GM12878 (cell line): Measurements from ENCODE around the gene ANKS1A. TPM values are rescaled to one million over a fixed set of nuclear protein-coding genes. Genes with fewer than 3 reads are reported as not detected.

Source experiments
- ATAC-seq: fragments of 200-7000 bp; cut with Tn5 transposase; 3 replicates; pipeline ENCODE4 v1.9.1; 2020; ENCODE audit warnings: mild to moderate bottlenecking, moderate library complexity
- BruUV-seq: library from RNA; stranded (reverse); fragments of 400-500 nt; replicated peaks from 2 replicates; lab custom pipeline; 2021; lab: Mats Ljungman, UMichigan
- CTCF ChIA-PET: fragments of 300-600 bp; sonication (Branson Sonifier 250); formaldehyde crosslinking; extraction: SDS; loops from one replicate; lab custom pipeline; 2021; ENCODE audit warnings: inconsistent platforms; lab: Yijun Ruan, JAX
- POLR2A ChIA-PET: fragments of 350-600 bp; formaldehyde crosslinking; extraction: SDS; loops from one replicate; lab custom pipeline; 2021; ENCODE audit warnings: inconsistent platforms; lab: Charles Lee
- RAD21 ChIA-PET: fragments of 300-600 bp; sonication (Branson Sonifier 250); formaldehyde crosslinking; loops from one replicate; lab custom pipeline; 2023; ENCODE audit warnings: antibody characterized with exemption; ENCODE audit not compliant: unreplicated experiment; lab: Charles Lee
- SMC1A ChIA-PET: fragments of 300-600 bp; sonication (Branson Sonifier 250); formaldehyde crosslinking; loops from one replicate; lab custom pipeline; 2023; ENCODE audit not compliant: unreplicated experiment, uncharacterized antibody; lab: Charles Lee
- DNase-seq: peaks from one replicate; pipeline ENCODE4 v3.0.0-alpha.2; 2011; ENCODE audit warnings: low read depth, low spot score
- FAIRE-seq: peaks from 3 replicates; lab custom pipeline; 2011; peaks lifted over from hg19 to GRCh38; lab: Jason Lieb, UNC
- H2AFZ ChIP-seq: 2 replicates; pipeline ENCODE4 v1.6.0; 2011; ENCODE audit warnings: low read depth, low read length, control low read depth; ENCODE audit not compliant: control insufficient read depth
- H3K27ac ChIP-seq: 2 replicates; pipeline ENCODE4 v1.5.1; 2011; ENCODE audit warnings: control low read depth; ENCODE audit not compliant: control insufficient read depth, insufficient read depth
- H3K27me3 ChIP-seq, 2 experiments: replicated peaks in 1 of 2; 2 replicates each; pipeline versions ENCODE4 v1.6.0 to v1.6.1; 2011; ENCODE audit warnings: low read length in 1 of 2; ENCODE audit not compliant: control insufficient read depth in 2 of 2, insufficient read depth in 2 of 2
- H3K36me3 ChIP-seq, 2 experiments: 2 replicates each; pipeline ENCODE4 v1.5.1; 2011; ENCODE audit warnings: low read length in 1 of 2; ENCODE audit not compliant: control insufficient read depth in 2 of 2, insufficient read depth in 2 of 2
- H3K4me1 ChIP-seq: 2 replicates; pipeline ENCODE4 v1.6.1; 2011; ENCODE audit warnings: mild to moderate bottlenecking, low read length, moderate library complexity, mixed read lengths; ENCODE audit not compliant: control insufficient read depth, insufficient read depth
- H3K4me2 ChIP-seq: 2 replicates; pipeline ENCODE4 v1.6.0; 2011; ENCODE audit warnings: control low read depth; ENCODE audit not compliant: control insufficient read depth, insufficient read depth
- H3K4me3 ChIP-seq: fragments of 200-600 bp; sonication (generic); 2 replicates; pipeline ENCODE4 v1.5.1; 2016
- H3K79me2 ChIP-seq: 2 replicates; pipeline ENCODE4 v1.6.0; 2011; ENCODE audit warnings: low read length; ENCODE audit not compliant: control insufficient read depth, insufficient read depth
- H3K9ac ChIP-seq: 2 replicates; pipeline ENCODE4 v1.8.0; 2011; ENCODE audit warnings: low read length, control low read depth, mixed read lengths; ENCODE audit not compliant: control insufficient read depth, insufficient read depth
- H3K9me3 ChIP-seq: replicated peaks from 3 replicates; pipeline ENCODE4 v1.5.1; 2011; ENCODE audit warnings: mild to moderate bottlenecking, low read length; ENCODE audit not compliant: control insufficient read depth, insufficient read depth
- H4K20me1 ChIP-seq: 2 replicates; pipeline ENCODE4 v1.6.0; 2011; ENCODE audit not compliant: control insufficient read depth, insufficient read depth
- CEBPZ ChIP-seq: fragments of 150-350 bp; IDR thresholded peaks from 2 replicates; pipeline ENCODE4 v1.6.1; 2016; ENCODE audit warnings: low read depth, low read length
- E4F1 ChIP-seq: fragments of 450-650 bp; IDR thresholded peaks from 2 replicates; pipeline ENCODE4 v1.6.1; 2018; ENCODE audit warnings: borderline replicate concordance, mild to moderate bottlenecking; ENCODE audit not compliant: partially characterized antibody
- EED ChIP-seq: sonication (generic); IDR thresholded peaks from 2 replicates; pipeline ENCODE4 v1.6.1; 2016; ENCODE audit warnings: antibody characterized with exemption, low read depth
- ETV6 ChIP-seq, 2 experiments: fragments of 450-650 bp in 1 of 2; IDR thresholded peaks in 1 of 2; conservative IDR thresholded peaks in 1 of 2; 2 replicates each; pipeline ENCODE4 v1.6.1; 2014; ENCODE audit warnings: antibody characterized with exemption in 1 of 2, borderline replicate concordance in 1 of 2, low read depth in 1 of 2, mild to moderate bottlenecking in 1 of 2, moderate library complexity in 1 of 2
- FOXK2 ChIP-seq: fragments of 450-650 bp; IDR thresholded peaks from 2 replicates; pipeline ENCODE4 v1.6.1; 2017; ENCODE audit warnings: mild to moderate bottlenecking, moderate library complexity
- MLLT1 ChIP-seq: fragments of 450-650 bp; IDR thresholded peaks from 2 replicates; pipeline ENCODE4 v1.6.1; 2016; ENCODE audit warnings: mild to moderate bottlenecking
- MYB ChIP-seq: fragments of 150-350 bp; IDR thresholded peaks from 2 replicates; pipeline ENCODE4 v1.6.1; 2014; ENCODE audit warnings: mild to moderate bottlenecking, low read depth, low read length, borderline replicate concordance
- PAX8 ChIP-seq: fragments of 450-650 bp; IDR thresholded peaks from 2 replicates; pipeline ENCODE4 v1.6.1; 2017; ENCODE audit warnings: mild to moderate bottlenecking, moderate library complexity
- POU2F2 ChIP-seq: IDR thresholded peaks from 3 replicates; pipeline ENCODE4 v1.6.1; 2011; ENCODE audit warnings: low read depth, mild to moderate bottlenecking, low read length, borderline replicate concordance
- SMARCA5 ChIP-seq: fragments of 450-650 bp; IDR thresholded peaks from 2 replicates; pipeline ENCODE4 v1.6.1; 2017; ENCODE audit warnings: mild to moderate bottlenecking
- SREBF2 ChIP-seq: IDR thresholded peaks from 2 replicates; pipeline ENCODE4 v1.6.1; 2012; ENCODE audit warnings: mild to moderate bottlenecking, low read length
- TCF12 ChIP-seq: IDR thresholded peaks from 2 replicates; pipeline ENCODE4 v1.6.1; 2011; ENCODE audit warnings: low read depth, mild to moderate bottlenecking, low read length
- USF1 ChIP-seq: IDR thresholded peaks from 2 replicates; pipeline ENCODE4 v1.6.1; 2011; ENCODE audit warnings: borderline replicate concordance, low read depth, mild to moderate bottlenecking, moderate library complexity, mixed read lengths, low read length; ENCODE audit not compliant: insufficient read depth; ENCODE audit errors: extremely low read length
- ZNF217 ChIP-seq: fragments of 450-650 bp; IDR thresholded peaks from 2 replicates; pipeline ENCODE4 v1.6.1; 2017; ENCODE audit warnings: antibody characterized with exemption, mild to moderate bottlenecking
- WGBS: methylation state at CpG from one replicate; pipeline ENCODE4 v1.1.6; 2016; ENCODE audit warnings: low lambda C conversion rate; ENCODE audit not compliant: insufficient replicate concordance, insufficient coverage; ENCODE audit errors: missing lambda C conversion rate; 5-methylcytosine and 5-hydroxymethylcytosine counted together
- in situ Hi-C: fragments of 300-500 bp; cut with MboI; formaldehyde crosslinking; loops from 9 replicates; pipeline ENCODE4 v1.14.3; 2018; ENCODE audit warnings: mixed read lengths
- intact Hi-C: fragments of 100-400 bp; cut with micrococcal nuclease; formaldehyde crosslinking; loops from one replicate; pipeline ENCODE4 v1.14.2; 2022; ENCODE audit not compliant: unreplicated experiment
- polyA plus RNA-seq, 11 experiments: library from polyadenylated mRNA; depleted of rRNA in 4 of 11; unstranded in 6 of 11; stranded (reverse) in 5 of 11; fragments of >200 nt; fragmentation: Nextera tagmentation in 4 of 11; fragmentation: Illumina TruSeq in 1 of 11; extraction: Ambion mirVana in 4 of 11; extraction: Trizol in 1 of 11; gene quantifications; 1 replicate in 1 of 11; 2 replicates in 10 of 11; pipeline versions ENCODE4 v1.2.1 to v1.2.3, GENCODE V29; 2011 to 2016; ENCODE audit warnings: inconsistent platforms in 2 of 11, missing spikeins in 2 of 11, low read depth in 1 of 11
- total RNA-seq, 4 experiments: library from RNA; depleted of rRNA in 3 of 4; stranded (reverse); fragments of >200 nt in 3 of 4; fragmentation: Illumina TruSeq in 1 of 4; extraction: Trizol in 1 of 4; gene quantifications; 2 replicates each; pipeline versions ENCODE4 v1.2.1 to v1.2.3, GENCODE V29; 2013 to 2021

The ANKS1A gene
- total and polyA plus RNA-seq, 10 of the 15 experiments (the other 5 are each of a cell fraction or from before 2014, with no cell fraction given), result 0.60 to 7.0 (median 3.0) TPM

DNA sequence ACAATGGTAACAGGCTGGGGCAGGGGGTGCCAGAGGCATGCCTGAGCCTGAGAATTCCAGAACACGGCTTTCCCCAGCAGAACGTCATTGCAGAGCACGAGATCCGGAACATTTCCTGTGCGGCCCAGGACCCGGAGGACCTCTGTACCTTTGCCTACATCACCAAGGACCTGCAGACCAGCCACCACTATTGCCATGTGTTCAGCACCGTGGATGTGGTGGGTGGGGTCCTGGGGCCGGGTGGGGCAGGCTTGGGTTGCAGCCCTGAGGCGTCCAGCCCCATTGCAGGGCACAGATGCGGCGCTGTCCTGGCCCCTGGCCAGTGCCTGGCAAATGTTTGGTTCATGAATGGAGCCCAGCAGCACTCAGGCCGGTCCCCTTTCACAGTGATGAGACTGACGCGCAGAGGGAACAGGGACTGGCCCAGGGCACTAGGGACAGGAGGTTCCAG is 195.0 kb downstream of the ANKS1A start (continued):
- TF ChIP-seq MLLT1, result no peak
- TF ChIP-seq ZNF217, result no peak
- TF ChIP-seq SMARCA5, result no peak
- TF ChIP-seq CEBPZ, result no peak
- TF ChIP-seq, all 136 proteins: peak for 0

GRCh38 chr6:35084511-35085203 is 195.6 kb downstream of the ANKS1A start:
- Histone ChIP-seq H3K79me2 (no peaks in the 10 kb centered on the region), H3K9ac (no peak overlapping the region), H2AFZ (no peak overlapping the region), H3K27me3 (no peaks in the 10 kb centered on the region), H3K27ac (no peak overlapping the region), H3K4me2 (no peak overlapping the region), H4K20me1 (no peaks in the 10 kb centered on the region), H3K4me1 (no peaks in the 10 kb centered on the region), H3K4me3 (no peak overlapping the region), H3K9me3 (no peaks in the 10 kb centered on the region), H3K36me3 (no peaks in the 10 kb centered on the region; a peak in 2 of 4 replicates)
- ChIA-PET SMC1A (no interaction called here), POLR2A (no interaction called here), RAD21 (no interaction called here), CTCF (no interaction called here)
- BruUV-seq, result no TSS peak
- intact Hi-C loops (no loop called here), in situ Hi-C loops (no loop called here)
- 65% methylated on average over 12 of the region's 12 CpGs for WGBS
- FAIRE-seq, result no peak
- DNase-seq, result no peak
- ATAC-seq, result no peak
- no peak for TF ChIP-seq USF1
- TF ChIP-seq MYB, result no peak
- TF ChIP-seq POU2F2, result no peak
- no peak for TF ChIP-seq E4F1
- TF ChIP-seq ETV6 (conservative IDR thresholded peaks at IDR 0.05 in 1 of 2, IDR thresholded peaks at IDR 0.05 in 1 of 2; ENCODE audit: borderline replicate concordance in 1 of 2, low read depth in 1 of 2), result no peak
- no peak for TF ChIP-seq SREBF2
- no peak for TF ChIP-seq PAX8
- no peak for TF ChIP-seq FOXK2
- TF ChIP-seq TCF12, result no peak
- no peak for TF ChIP-seq EED
